Measurements from ENCODE around the gene SIL1. TPM values are rescaled to one million over a fixed set of nuclear protein-coding genes. Genes with fewer than 3 reads are reported as not detected.

SIL1 gene
- total and polyA plus RNA-seq, 2 of the 8 experiments (the other 6 are each of a cell fraction or from before 2014, with no cell fraction given) = 8.3 to 12.8 TPM

GRCh38 chr5:139064613-139065012, 133.6 kb downstream of the SIL1 start:
- H2AFZ ChIP-seq (ENCODE audit: low read length) = no peak overlapping the region
- no peak overlapping the region for H3K27ac ChIP-seq (ENCODE audit: low read depth, low read length)
- no peak overlapping the region for H3K4me3 ChIP-seq (ENCODE audit: extremely low read depth in 1 of 4, insufficient read depth in 2 of 4, low read depth in 3 of 4, low read length in 4 of 4)
- H3K56ac ChIP-seq (replicated peaks; ENCODE audit: insufficient read length, low read depth, low read length) = no peak overlapping the region
- no peak overlapping the region for H4K8ac ChIP-seq (ENCODE audit: extremely low read depth, insufficient read depth, low read length)
- H4K20me1 ChIP-seq (replicated peaks in 1 of 2; ENCODE audit: control insufficient read depth in 1 of 2, insufficient read depth in 2 of 2, low read length in 2 of 2) = no peaks in the 10 kb centered on the region
- no peak overlapping the region for H2BK20ac ChIP-seq (ENCODE audit: low read length)
- H2BK15ac ChIP-seq (ENCODE audit: low read length) = no peak overlapping the region
- no peaks in the 10 kb centered on the region; a peak in 1 of 7 replicates for H3K27me3 ChIP-seq (replicated peaks in 1 of 4; ENCODE audit: control insufficient read depth in 3 of 4, extremely low read depth in 1 of 4, insufficient read depth in 3 of 4, low read length in 3 of 4)
- no peak overlapping the region for H2BK5ac ChIP-seq (ENCODE audit: low read depth, low read length)
- ChIA-PET CTCF (ENCODE audit: partially characterized antibody) (interaction anchor here (1.0 to 1.6 kb wide), 5 partner anchors 14 to 132 kb away, joined by 3 to 7 read pairs (median 3); no protein-coding TSS in a partner anchor), POLR2A (ENCODE audit: partially characterized antibody) (no interaction called here)
- WGBS, 2 experiments (ENCODE audit: extremely low coverage in 1 of 2, insufficient coverage in 1 of 2, insufficient read length in 1 of 2, insufficient replicate concordance in 2 of 2, low coverage in 1 of 2, low lambda C conversion rate in 2 of 2, missing lambda C conversion rate in 1 of 2) = 93% methylated on average over 2 of the region's 2 CpGs; no CpG with 5 or more reads in 1 of the 2 experiments
- H4K91ac ChIP-seq (replicated peaks; ENCODE audit: insufficient read length, low read length) = no peak overlapping the region
- no peak overlapping the region for H3K4me2 ChIP-seq (ENCODE audit: insufficient read depth in 1 of 2, low read depth in 2 of 2, low read length in 2 of 2)
- H3K9me3 ChIP-seq (ENCODE audit: insufficient read depth in 2 of 2, low read depth in 1 of 2, low read length in 1 of 2) = no peaks in the 10 kb centered on the region
- no peak overlapping the region for H2AK5ac ChIP-seq (ENCODE audit: low read depth, low read length)
- no peak for FAIRE-seq
- H3K9ac ChIP-seq (replicated peaks in 1 of 4; ENCODE audit: extremely low read depth in 1 of 4, low read depth in 3 of 4, low read length in 3 of 4) = no peak overlapping the region
- no peaks in the 10 kb centered on the region for H3K23me2 ChIP-seq (ENCODE audit: low read depth, low read length)
- H3K4ac ChIP-seq (replicated peaks; ENCODE audit: insufficient read length, low read depth, low read length) = no peak overlapping the region
- no peak overlapping the region for H3K23ac ChIP-seq (ENCODE audit: insufficient read length)
- H3K14ac ChIP-seq (ENCODE audit: insufficient read length) = no peak overlapping the region
- H2BK120ac ChIP-seq (replicated peaks; ENCODE audit: low read depth, low read length) = no peak overlapping the region
- peaks cover 0 to 4% (median 0%) of the 10 kb centered on the region in 4 experiments; a peak in 4 of 7 replicates for H3K4me1 ChIP-seq (replicated peaks in 1 of 4; ENCODE audit: control insufficient read depth in 3 of 4, insufficient read depth in 4 of 4, low read length in 3 of 4)
- H3K79me2 ChIP-seq (ENCODE audit: control insufficient read depth in 1 of 2, insufficient read depth in 2 of 2, low read length in 2 of 2) = no peaks in the 10 kb centered on the region
- DNase-seq (ENCODE audit: low read depth in 1 of 2, low spot score in 2 of 2) = no peak
- no peaks in the 10 kb centered on the region for H3K79me1 ChIP-seq (ENCODE audit: low read depth, low read length)
- no peak overlapping the region for H4K5ac ChIP-seq (ENCODE audit: insufficient read length, low read depth, low read length)
- H2BK12ac ChIP-seq (ENCODE audit: low read depth, low read length) = no peak overlapping the region
- no peaks in the 10 kb centered on the region for H3K36me3 ChIP-seq (ENCODE audit: control insufficient read depth in 2 of 4, insufficient read depth in 4 of 4, low read length in 3 of 4)
- H3K18ac ChIP-seq (ENCODE audit: extremely low read depth, low read length) = no peak overlapping the region
- TF ChIP-seq EP300 (IDR thresholded peaks at IDR 0.05; ENCODE audit: borderline replicate concordance in 1 of 2, low read depth in 2 of 2, low read length in 2 of 2) = no peak
- TF ChIP-seq FOSL1 (IDR thresholded peaks at IDR 0.05; ENCODE audit: insufficient read depth, low read depth, low read length) = no peak
- TF ChIP-seq SUZ12 (IDR thresholded peaks at IDR 0.05; ENCODE audit: low read length) = no peak
- no peak for TF ChIP-seq USF2 (IDR thresholded peaks at IDR 0.05; ENCODE audit: low read length)
- TF ChIP-seq CBX5 (IDR thresholded peaks at IDR 0.05; ENCODE audit: low read depth, low read length) = no peak
- TF ChIP-seq POLR2AphosphoS5 (IDR thresholded peaks at IDR 0.05; ENCODE audit: low read depth, low read length) = no peak
- no peak for TF ChIP-seq ZNF274 (IDR thresholded peaks at IDR 0.05; ENCODE audit: borderline replicate concordance, extremely low read depth, low read length)
- no peak for TF ChIP-seq ASH2L (IDR thresholded peaks at IDR 0.05; ENCODE audit: low read length)
- no peak for TF ChIP-seq EZH2 (IDR thresholded peaks at IDR 0.05; ENCODE audit: low read depth, low read length, severe bottlenecking)
- TF ChIP-seq GTF2F1 (IDR thresholded peaks at IDR 0.05; ENCODE audit: borderline replicate concordance, low read depth, low read length) = no peak
